HG02938 (cell line): ENCODE results near the gene NKD1.
"Not testable (repeated sequence)": the region's sequence is repeated elsewhere in the genome, so short reads cannot be mapped to it uniquely, and the experiment has no call there.

Source experiments
- ATAC-seq: cut with Tn5 transposase; IDR thresholded peaks from one replicate; pipeline ENCODE4 v1.9.1; 2021; ENCODE audit warnings: mild to moderate bottlenecking, moderate library complexity; ENCODE audit not compliant: unreplicated experiment

Gene NKD1

DNA sequence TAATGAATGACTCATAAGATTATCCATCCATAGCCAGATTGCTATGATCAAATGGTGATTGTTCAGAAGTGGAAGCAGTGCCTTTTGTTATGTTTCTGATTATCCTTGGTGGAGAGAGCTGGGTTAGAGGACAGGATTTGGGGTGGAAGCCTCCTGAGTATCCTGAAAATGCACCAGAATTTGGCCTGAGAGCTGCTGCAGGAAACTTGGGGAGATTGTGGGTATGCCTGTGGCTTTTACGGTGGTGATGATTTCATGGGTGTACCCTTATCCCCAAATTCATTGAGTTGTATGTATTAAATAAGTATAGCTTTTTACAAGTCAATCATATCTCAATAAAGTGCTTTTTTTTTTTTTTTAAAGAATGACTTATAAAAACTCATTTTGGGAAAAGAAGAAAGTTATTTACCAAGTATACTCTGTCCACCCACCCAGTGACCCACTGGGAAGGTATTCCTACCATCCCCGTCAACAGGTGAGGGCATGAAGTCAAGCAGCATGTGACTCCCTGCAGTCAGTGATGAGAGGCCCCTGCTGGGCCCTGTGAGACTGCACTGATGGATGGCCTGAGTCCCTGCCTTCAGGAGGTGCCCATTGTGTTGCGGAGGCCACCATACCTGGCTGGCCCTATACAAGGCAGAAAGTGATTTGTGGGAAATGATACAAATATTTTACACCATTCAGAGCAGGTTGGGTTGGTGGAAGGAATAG, 28.4 kb downstream of the NKD1 start:
- no peak for ATAC-seq

DNA sequence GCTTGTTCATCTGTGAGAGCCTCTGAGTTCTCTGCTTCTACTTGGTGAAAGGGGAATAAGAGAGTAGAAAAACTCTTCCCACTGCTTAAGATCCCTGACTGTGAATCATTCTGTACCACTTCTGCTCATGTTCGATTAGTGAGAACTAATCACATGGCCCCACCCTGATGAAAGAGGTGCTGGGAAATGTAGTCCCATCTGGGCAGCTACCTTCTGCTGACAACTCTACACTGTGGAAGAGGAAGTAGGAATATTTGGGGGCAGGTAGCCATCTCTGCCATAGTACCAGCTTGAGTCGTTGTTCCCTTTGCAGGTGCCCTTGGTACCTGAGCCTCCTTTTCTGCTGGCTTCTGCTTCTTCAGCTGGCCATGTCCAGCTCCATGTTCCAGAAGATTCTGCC, 29.9 kb downstream of the NKD1 start:
- no peak for ATAC-seq

DNA sequence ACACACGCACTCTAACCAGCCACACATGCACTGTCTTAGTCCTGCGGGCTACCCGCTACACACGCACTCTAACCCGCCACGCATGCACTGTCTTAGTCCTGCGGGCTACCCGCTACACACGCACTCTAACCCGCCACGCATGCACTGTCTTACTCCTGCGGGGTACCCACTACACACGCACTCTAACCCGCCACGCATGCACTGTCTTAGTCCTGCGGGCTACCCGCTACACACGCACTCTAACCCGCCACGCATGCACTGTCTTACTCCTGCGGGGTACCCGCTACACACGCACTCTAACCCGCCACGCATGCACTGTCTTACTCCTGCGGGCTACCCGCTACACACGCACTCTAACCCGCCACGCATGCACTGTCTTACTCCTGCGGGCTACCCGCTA, 31.2 kb downstream of the NKD1 start:
- not testable (repeated sequence) for ATAC-seq

DNA sequence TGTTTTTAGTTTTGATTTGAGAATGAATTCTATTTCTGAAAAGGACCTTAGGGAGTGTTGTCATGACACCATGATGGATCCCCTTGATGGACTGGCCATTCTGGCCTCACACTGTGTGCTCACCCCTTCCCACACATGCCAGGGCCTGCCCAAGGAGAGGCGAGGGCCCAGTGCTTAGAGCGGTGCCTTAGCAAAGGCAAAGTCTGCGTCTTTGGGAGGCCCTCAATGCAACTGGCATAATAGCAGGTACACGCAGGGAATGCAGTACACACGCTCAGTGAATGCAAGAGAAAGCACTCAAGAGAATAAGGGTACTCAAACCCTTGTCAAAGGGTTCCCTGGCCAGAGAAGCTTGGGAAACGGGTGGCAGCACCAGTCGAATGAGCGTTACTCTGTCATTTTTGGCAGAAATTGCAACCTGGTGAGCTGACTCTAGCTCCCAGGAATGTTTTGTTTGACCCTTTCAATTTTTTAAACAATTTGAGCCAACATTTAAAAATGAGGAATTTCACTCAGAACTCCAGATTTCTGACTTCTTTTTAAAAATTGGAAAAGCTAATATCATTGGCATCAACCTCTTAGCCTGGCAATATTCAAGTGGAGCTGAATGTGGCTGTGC, 32.1 kb downstream of the NKD1 start:
- no peak for ATAC-seq

DNA sequence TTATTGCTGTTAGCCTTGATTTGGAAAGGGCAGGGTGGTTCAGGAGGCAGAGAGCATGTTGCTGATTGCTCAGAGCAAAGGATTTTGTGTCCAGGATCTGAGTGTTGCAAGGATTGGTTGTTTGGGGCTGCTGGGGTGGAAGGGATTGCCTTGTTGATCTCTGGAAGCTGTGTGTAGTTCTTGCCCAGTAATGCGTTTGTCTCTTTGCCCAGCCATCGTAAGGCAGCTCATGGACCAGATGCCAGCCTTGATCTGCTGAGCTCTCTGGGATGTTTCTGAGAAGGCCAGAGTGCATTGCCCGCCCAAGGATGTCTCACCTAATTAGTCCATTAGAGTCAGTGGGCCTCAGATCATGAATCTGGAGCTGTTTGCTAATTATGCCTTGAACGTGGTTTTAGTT, 33.6 kb downstream of the NKD1 start:
- no peak for ATAC-seq

DNA sequence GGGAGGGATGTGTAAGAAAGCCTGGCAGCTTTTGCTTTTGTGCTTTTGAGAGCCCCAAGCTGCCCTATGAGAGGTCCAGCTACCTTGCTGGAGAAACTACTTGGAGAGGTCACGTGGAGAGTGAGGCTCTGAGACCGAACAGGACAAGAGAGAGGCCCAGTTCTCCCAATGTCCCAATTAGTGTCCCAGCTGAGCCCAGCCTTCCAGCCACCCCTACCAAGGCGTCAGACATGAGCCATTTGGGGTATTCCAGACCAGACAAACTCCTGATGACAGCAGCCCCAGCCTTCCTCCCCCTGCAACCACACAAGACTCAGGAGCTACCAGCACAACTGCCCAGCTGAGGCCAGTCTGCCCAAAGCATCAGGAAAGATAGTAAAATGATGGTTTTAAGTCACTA, 35.0 kb downstream of the NKD1 start:
- ATAC-seq: no peak

DNA sequence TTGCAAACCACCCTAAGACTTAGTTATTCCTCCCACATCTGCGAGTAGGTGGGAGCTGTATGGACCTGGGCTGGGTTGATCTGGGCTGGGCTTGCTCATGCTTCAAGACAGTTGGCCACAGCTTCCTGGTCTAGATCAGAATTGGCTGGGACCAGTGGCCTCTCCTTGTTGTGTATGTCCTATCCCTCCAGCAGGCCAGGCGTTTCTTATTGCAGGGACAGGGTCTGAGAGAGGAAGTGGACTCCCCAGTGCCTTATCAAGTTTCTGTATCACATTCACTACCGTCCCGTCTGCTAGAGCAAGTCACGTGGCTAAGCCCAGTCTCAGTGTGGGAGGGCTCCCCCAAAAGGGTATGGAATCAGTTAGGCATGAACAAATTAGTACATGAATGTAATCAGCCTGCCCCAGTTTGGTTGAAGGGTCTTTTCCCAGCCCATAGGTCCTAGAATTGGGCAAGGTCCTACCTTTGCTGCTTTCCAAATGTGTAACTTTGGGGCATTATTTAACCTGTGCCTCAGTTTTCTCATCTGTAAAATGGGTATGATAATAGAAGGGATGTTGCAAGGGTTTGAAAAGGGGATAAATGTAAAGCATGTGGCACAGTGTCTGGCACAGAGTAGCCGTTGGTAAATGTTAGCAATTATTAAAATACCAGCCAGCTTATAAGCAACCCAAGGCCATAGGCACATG, 36.0 kb downstream of the NKD1 start:
- peak; percentile 69 for ATAC-seq

DNA sequence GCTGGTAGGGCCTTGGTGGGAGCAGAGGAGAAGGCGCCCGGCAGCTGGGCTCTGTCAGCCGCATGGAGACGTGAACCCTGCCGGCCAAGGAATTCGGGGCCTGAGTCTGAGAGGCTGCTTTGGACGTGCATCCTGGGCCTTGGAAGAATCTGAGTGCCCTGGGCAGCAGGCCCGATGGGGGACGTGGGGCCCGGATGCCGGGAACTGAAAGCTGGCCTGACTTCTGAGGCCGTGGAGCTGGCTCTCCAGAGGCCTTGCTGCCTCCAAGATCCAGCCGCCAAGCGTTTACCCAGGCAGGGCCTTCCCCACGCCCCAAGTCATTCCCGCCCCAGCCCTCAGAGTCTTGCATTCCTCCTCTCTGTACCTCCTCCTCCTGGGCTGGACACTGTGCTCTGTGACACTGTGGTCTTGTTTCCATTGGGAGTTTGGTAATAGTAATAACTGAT, 37.2 kb downstream of the NKD1 start:
- no peak for ATAC-seq

DNA sequence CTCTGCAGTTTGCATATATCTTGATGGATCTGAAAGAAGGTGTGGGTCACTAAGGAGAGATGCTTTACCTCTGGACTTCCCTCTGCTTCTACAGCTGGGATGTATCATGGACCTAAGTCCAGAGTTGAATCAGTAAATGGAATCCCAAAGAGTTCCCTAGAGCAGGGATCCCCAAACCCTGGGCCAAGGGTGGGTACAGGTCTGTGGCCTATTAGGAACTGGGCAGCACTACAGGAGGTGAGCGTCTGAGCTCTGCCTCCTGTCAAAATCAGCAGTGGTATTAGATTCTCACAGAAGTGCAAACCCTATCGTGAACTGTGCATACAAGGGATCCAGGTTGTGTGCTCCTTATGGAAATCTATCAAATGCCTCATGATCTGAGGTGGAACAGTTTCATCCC, 39.3 kb downstream of the NKD1 start:
- no peak for ATAC-seq

DNA sequence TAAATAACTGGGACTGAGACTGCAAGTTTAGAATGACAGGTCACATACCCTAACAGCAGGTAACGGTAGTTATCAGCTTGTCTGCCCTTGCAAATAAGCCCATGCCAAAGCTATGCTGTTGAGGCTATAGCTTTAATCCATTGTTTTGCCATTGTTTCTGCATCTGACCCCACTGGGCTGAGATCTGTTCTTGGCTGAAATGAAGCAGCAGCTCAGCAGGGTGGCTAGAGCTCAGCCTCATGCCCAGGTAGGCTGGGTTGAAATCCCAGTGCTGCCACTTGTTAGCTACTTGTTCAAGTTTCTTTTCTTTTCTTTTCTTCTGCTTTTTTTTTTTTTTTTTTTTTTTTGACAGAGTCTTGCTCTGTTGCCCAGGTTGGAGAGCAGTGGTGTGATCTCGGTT, 40.1 kb downstream of the NKD1 start:
- no peak for ATAC-seq

DNA sequence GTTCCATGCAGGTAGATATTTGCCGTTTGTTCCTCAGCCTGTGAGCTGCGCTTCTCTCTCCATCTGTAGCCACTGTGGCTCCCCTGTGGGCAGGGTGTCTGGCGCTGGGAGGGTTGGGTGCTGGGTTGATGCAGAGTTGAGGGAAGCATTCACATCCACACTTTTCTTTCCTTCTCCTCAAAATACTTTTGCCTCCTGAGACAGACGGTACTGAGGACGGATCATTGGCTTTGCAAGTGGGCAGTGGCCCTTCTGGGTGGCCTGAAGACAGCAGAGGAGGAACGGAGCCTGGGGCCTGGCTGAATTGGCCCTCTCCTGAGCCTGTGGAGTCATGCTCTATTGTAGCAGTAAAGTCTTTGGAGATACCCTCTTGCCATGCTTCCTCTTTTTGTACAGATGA, 43.0 kb downstream of the NKD1 start:
- ATAC-seq: no peak

DNA sequence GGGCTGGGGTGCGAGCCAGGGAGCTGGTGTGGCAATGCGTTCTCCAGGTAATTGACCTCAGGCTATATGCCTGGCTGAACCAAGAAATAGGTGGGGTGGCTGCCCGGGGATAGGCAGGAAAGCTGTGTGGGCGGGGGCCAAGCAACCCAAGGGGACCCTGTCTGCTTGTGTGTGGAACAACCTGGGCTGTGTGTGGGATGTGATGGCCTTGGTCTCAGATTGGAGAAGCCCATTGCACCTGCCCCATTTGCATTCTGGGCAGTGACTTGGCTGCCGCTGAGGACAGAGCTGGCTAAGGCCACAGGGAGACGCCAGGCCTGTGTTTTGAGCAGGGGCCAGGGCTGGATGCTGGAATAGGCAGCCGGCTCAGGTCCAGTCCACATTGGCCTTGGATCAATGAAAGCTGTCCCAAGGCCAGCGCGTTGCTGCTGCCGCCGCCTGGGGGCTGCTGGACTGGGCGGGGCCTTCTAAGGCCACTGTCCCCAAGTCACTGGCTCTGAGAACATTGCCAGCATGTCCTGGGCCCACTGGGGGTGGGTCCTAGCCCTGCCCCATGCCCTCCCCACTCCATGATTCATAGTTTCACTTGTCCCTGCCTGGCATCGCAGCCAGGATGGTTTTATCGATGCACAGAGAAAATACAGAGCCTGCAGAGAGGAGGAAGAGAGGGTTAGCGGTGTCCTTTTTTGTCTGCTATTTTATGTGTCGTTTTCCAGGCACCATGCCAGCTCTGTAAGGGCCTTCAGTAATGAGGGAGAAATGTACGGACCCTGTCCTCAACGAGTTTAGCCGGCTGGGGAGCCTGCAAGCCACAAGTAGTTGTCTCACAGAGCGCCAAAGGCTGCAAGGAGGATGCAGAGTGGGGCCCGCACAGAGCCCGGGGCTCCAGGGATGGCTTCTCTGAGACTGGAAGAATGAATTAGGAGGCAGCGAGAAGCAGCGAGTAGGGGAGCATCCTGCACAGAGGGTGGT, 43.9 kb downstream of the NKD1 start:
- ATAC-seq: no peak

DNA sequence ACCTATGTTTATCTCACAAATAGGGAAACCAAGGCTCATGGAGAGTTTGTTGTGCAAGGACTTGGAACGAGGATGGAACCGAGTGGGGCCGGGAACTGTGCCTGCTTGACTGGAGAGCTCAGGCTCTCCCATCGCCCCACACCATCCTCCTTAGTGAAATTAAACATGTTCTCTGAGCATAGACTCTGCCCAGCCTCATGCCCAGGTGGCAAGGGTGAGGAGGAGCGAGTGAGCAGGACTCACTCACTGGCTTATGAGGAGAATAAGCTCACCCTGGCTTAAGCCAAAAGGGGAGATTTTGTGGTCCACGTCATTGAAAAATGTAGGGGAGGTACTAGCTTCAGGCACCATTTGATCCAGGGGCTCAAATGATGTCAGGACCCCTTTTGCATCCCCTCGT, 44.8 kb downstream of the NKD1 start:
- no peak for ATAC-seq

DNA sequence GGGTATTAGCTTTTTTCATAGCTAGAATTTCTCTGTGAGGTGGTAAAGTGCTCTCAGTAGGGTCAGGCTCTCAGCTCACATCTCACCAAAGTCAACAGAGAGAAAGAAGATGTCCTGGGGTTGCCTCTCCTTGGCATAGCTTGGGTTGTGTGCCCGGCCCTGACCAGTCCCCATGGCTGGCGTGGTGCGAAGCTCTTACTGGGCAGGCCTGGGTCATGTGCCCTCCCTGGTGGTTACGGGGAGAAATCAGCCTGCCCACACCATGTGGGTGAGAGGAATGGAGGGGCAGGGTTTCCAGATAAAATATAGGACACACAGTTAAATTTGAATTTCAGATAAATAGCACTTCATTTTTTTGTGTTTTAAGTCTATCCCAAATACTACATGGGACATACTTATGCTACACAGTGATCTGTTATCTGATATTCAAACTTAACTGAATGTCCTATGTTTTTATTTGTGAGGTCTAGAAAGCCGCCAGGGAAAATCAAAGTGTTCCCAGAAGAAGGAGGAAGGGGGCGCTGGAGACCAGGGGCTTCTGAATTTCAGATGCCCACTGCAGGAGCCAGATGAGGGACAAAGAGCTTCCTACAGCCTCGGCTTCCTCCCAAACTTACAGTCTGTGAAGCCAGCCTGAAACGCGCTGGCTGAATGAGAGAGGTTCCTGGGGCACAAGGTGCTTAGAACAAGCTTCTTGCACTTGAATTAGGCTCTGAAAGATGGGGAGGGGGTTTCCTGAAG, 45.4 kb downstream of the NKD1 start:
- ATAC-seq: no peak

DNA sequence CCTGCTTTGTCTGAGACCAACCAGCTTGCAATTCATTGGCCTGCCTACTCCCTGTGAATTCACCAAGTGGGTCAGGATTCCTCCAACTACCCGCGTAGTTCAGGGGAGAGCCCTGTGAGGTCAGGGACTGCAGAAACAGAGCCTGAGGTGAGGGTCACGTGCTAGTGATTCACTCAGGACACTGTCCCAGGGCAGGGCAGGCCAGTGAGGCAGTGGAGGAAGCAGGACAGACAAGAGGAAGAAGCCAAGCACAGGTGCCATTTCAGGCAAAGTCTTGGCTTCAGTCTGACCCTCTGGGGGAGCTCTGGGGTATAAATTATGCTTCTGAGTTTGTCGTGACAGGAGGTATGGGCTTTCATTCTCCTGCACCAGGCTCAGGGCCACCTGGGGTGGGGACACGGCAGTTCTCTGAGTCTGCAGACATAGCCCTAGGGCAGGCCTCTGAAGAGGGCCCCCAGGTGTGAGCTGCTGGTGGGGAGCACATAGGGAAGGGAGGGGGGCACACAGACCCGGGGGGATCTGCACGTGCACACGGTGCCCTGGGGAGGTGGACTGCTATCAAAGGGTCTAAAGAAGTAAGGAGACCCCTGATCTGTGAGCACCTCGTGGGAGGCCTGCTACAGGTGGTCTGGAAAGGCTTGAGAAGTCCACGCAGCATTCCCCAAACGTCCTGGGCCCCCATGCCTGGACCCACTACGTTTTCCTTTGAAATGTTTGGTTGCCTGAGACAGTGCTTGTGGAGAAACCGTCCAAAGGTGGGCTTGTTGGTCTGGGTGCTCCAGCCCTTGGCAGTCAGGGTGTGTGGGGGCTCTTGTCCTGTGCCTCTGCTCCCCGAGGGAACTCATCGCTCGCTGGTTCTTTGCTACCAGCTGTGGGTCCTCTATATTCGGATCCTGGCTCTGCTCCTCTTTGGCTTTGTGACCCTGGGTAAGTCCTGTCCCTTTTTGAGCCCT, 46.4 kb downstream of the NKD1 start:
- no peak for ATAC-seq

DNA sequence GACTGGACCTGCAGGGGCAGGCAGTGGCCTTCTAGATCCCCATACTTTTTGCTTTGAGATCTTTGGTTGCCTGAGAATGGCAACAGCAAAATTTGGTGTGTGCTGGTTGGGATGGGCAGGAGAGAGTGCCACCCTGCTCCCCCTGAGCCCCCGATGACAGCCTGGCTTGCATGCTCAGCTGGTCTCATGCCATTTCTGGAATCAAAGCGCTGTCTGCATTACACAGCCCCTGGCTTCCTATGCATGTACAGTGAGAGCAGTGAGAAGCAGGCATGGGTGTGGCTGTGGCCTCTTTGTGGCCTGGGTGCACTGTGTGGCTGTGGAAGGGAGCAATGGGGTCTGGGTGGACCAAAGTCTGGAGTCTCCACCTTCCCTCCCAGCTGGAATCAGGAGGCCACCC, 47.7 kb downstream of the NKD1 start:
- no peak for ATAC-seq

DNA sequence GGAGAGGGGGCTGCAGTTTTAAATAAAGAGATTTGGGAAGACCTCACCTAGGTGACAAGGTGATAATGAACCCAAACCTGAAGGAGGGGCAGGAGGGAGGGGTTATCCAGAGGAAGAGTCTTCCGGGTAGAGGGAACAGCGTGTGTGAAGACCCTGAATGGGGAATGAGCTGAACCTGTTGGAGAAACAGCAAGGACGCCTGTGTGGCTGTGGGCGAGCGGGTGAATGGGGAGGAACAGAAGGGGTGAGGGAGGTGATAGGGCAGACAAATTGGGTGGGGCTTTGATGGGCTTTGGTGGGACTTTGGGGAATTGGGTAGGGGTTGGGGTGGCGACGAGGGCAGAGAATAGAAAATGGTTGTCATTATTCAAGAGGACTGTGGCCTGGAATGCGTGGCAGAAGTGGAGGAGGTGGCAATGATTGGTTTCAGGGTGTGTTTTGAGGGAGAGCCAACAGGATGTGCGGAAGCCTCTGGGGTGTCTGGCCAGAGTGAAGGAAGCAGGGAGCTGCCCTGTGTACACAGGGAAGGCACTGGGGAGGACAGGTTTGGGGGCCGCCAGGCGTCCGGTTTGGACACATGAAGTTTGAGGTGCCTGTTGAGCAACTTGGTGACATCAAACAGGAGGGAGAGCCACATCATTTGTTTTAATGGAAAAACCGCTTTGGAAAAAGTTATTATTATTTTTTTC, 48.7 kb downstream of the NKD1 start:
- no peak for ATAC-seq

DNA sequence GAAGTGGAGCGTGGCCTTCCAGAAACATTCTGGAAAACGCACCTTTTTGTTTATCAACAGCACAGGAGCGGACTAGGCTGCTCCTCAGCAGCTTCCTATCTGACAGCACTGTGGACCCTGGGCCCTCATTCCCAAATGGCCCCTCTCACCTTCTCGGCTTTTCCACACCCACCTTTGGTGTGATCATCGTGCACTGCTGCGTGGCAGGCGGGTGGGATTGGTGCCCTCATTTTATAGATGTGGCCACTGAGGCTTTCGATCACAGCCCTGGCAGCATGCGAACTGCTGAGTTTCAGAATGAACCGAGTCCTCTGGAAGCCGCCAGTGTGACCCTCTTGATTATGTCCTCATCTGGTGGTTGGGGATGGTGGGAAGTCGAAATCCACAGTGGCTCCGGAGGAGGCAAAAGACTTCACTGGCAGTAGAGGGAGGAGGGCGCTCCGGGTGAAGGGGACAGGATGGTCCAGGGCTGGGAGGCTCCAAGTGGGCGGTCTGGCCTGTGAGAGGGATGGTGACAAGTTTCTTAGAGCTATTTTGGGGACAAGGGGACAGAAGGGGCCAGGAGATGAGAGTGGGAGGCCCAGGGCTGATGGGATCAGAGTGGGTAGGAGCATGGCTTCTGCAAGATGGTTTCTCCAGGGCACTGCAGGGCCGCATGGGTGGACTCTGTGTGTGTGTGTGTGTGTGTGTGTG, 49.5 kb downstream of the NKD1 start:
- no peak for ATAC-seq
